IPS-18a (cell line): ENCODE results near the gene PRDX6.

Experiments used
- H3K27ac ChIP-seq: one replicate; pipeline ENCODE4 v1.5.1; 2013; ENCODE audit warnings: low read length
- H3K27me3 ChIP-seq: one replicate; pipeline ENCODE4 v1.6.1; 2013; ENCODE audit warnings: mild to moderate bottlenecking, low read length; ENCODE audit not compliant: control insufficient read depth, insufficient read depth
- H3K36me3 ChIP-seq: one replicate; pipeline ENCODE4 v1.6.1; 2013; ENCODE audit warnings: low read depth, low read length; ENCODE audit not compliant: control insufficient read depth
- H3K4me1 ChIP-seq: one replicate; pipeline ENCODE4 v1.6.1; 2013; ENCODE audit warnings: low read depth, low read length; ENCODE audit not compliant: control insufficient read depth
- H3K4me3 ChIP-seq: one replicate; pipeline ENCODE4 v1.5.1; 2013; ENCODE audit warnings: low read length
- H3K9ac ChIP-seq: one replicate; pipeline ENCODE4 v1.6.1; 2013; ENCODE audit warnings: mild to moderate bottlenecking, low read length, moderate library complexity
- H3K9me3 ChIP-seq: one replicate; pipeline ENCODE4 v1.6.1; 2013; ENCODE audit warnings: low read depth, low read length; ENCODE audit not compliant: control insufficient read depth

The PRDX6 gene

DNA sequence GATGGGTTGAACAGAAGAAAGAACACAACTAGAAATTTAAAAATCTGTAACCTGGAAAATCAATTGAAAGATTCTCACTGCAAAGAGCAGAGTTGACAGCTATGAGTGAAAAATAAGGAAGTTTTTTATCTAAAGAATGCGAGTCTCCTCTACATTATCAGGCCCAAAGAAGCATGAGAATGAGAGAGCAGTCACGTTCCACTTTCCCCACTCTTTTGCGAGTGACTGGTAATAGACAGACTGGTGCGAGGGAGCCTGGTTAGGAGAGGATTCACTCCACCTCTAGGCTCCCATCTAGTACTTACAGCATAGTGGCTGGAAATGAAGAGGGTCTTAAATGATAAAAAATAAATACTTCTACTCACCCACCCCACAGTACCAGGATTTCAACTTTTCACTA lies 52.0 kb downstream of the PRDX6 start:
- H3K36me3 ChIP-seq = no peaks in the 10 kb centered on the region
- H3K9ac ChIP-seq = no peak overlapping the region
- H3K9me3 ChIP-seq = no peaks in the 10 kb centered on the region
- H3K27me3 ChIP-seq = no peaks in the 10 kb centered on the region
- H3K4me1 ChIP-seq = peaks cover 21% of the 10 kb centered on the region
- no peak overlapping the region for H3K4me3 ChIP-seq
- H3K27ac ChIP-seq = no peak overlapping the region

- Histone ChIP-seq H3K36me3 (no peaks in the 10 kb centered on the region), H3K27me3 (no peaks in the 10 kb centered on the region), H3K9me3 (no peaks in the 10 kb centered on the region), H3K4me1 (peaks cover 21% of the 10 kb centered on the region), H3K9ac (no peak overlapping the region), H3K4me3 (no peak overlapping the region), H3K27ac (no peak overlapping the region)
Observed at GRCh38 chr1:173530795-173531693, 53.9 kb downstream of the PRDX6 start.

DNA sequence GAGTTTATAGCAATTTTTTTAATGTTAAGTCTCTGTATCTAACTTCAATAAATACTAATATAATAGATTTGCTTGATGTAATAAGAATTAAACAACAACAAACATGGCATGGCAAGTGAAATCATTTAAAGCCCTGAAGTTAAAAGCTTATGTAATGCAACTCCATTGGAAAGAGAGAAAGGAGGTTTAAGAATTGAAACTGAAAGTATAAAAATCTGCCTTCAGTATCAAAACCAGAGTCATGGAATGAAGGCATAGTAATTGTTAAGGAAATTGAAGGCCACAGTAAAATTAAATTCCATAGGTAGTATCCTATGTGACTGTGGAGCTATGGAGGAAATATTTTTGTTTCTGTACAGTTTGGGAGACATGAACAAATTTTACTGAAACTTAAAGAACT lies 55.1 kb downstream of the PRDX6 start:
- Histone ChIP-seq H3K9ac (no peak overlapping the region), H3K27me3 (no peaks in the 10 kb centered on the region), H3K4me3 (no peak overlapping the region), H3K4me1 (peaks cover 21% of the 10 kb centered on the region), H3K9me3 (no peaks in the 10 kb centered on the region), H3K27ac (no peak overlapping the region), H3K36me3 (no peaks in the 10 kb centered on the region)

- no peak overlapping the region for H3K27ac ChIP-seq
- H3K9ac ChIP-seq = no peak overlapping the region
- H3K4me3 ChIP-seq = no peak overlapping the region
- H3K27me3 ChIP-seq = no peaks in the 10 kb centered on the region
- H3K4me1 ChIP-seq = peaks cover 7% of the 10 kb centered on the region
- no peaks in the 10 kb centered on the region for H3K36me3 ChIP-seq
- no peaks in the 10 kb centered on the region for H3K9me3 ChIP-seq
Observed at GRCh38 chr1:173536223-173536622, 59.1 kb downstream of the PRDX6 start.
